H1 (cell line): ENCODE results near the gene HK2. TPM values are rescaled to one million over a fixed set of nuclear protein-coding genes. Genes with fewer than 3 reads are reported as not detected.

Source experiments
- CTCF ChIA-PET: fragments of 300-600 bp; sonication (Branson Sonifier 250); formaldehyde crosslinking; loops from one replicate; lab custom pipeline; 2021; ENCODE audit not compliant: partially characterized antibody; lab: Charles Lee
- POLR2A ChIA-PET: fragments of 300-600 bp; sonication (Branson Sonifier 250); formaldehyde crosslinking; loops from one replicate; lab custom pipeline; 2021; ENCODE audit warnings: inconsistent platforms; ENCODE audit not compliant: partially characterized antibody; lab: Charles Lee
- DNase-seq, 2 experiments: peaks; one replicate each; pipeline versions ENCODE4 v3.0.0 to v3.0.0-alpha.2; 2010 to 2022; ENCODE audit warnings: low spot score in 2 of 2, low read depth in 1 of 2, mixed read lengths in 1 of 2
- FAIRE-seq: peaks from 2 replicates; lab custom pipeline; 2011; peaks lifted over from hg19 to GRCh38; lab: Jason Lieb, UNC
- H2AFZ ChIP-seq: 2 replicates; pipeline ENCODE4 v1.8.1; 2012; ENCODE audit warnings: low read length, inconsistent platforms
- H2AK5ac ChIP-seq: 2 replicates; pipeline ENCODE4 v1.6.1; 2013; ENCODE audit warnings: low read depth, low read length
- H2BK120ac ChIP-seq: replicated peaks from 2 replicates; pipeline ENCODE3; 2013; ENCODE audit warnings: low read depth, low read length, inconsistent platforms
- H2BK12ac ChIP-seq: 2 replicates; pipeline ENCODE4 v1.6.1; 2013; ENCODE audit warnings: low read depth, low read length
- H2BK15ac ChIP-seq: 2 replicates; pipeline ENCODE4 v1.6.1; 2013; ENCODE audit warnings: low read length
- H2BK20ac ChIP-seq: 2 replicates; pipeline ENCODE4 v1.6.1; 2013; ENCODE audit warnings: low read length
- H2BK5ac ChIP-seq: 2 replicates; pipeline ENCODE4 v1.6.1; 2013; ENCODE audit warnings: low read depth, low read length
- H3K14ac ChIP-seq: 2 replicates; pipeline ENCODE4 v1.6.1; 2013; ENCODE audit warnings: inconsistent platforms; ENCODE audit not compliant: insufficient read length
- H3K18ac ChIP-seq: 2 replicates; pipeline ENCODE4 v1.6.1; 2013; ENCODE audit warnings: low read length; ENCODE audit errors: extremely low read depth
- H3K23ac ChIP-seq: 2 replicates; pipeline ENCODE4 v1.6.1; 2013; ENCODE audit warnings: inconsistent platforms; ENCODE audit not compliant: insufficient read length
- H3K23me2 ChIP-seq: 2 replicates; pipeline ENCODE4 v1.6.1; 2013; ENCODE audit warnings: low read depth, low read length
- H3K27ac ChIP-seq: 2 replicates; pipeline ENCODE4 v1.6.1; 2011; ENCODE audit warnings: low read depth, low read length, inconsistent platforms
- H3K27me3 ChIP-seq, 4 experiments: replicated peaks in 1 of 4; 1 replicate in 1 of 4; 2 replicates in 3 of 4; pipeline versions ENCODE4 v1.6.1 to v1.8.1; 2011 to 2013; ENCODE audit warnings: low read length in 3 of 4, mild to moderate bottlenecking in 3 of 4, inconsistent platforms in 2 of 4, mixed read lengths in 2 of 4, moderate library complexity in 1 of 4; ENCODE audit not compliant: control insufficient read depth in 3 of 4, insufficient read depth in 3 of 4; ENCODE audit errors: extremely low read depth in 1 of 4
- H3K36me3 ChIP-seq, 4 experiments: 2 replicates each; pipeline versions ENCODE4 v1.6.1 to v1.8.1; 2011 to 2013; ENCODE audit warnings: mild to moderate bottlenecking in 4 of 4, low read length in 3 of 4, moderate library complexity in 2 of 4, control low read depth in 1 of 4, inconsistent platforms in 1 of 4; ENCODE audit not compliant: insufficient read depth in 4 of 4, control insufficient read depth in 2 of 4
- H3K4ac ChIP-seq: replicated peaks from 2 replicates; pipeline ENCODE3; 2013; ENCODE audit warnings: low read length, low read depth, mixed read lengths, inconsistent platforms; ENCODE audit not compliant: insufficient read length
- H3K4me1 ChIP-seq, 4 experiments: replicated peaks in 1 of 4; 1 replicate in 1 of 4; 2 replicates in 3 of 4; pipeline versions ENCODE4 v1.6.1 to v1.8.1; 2011 to 2013; ENCODE audit warnings: low read length in 3 of 4, inconsistent platforms in 2 of 4, mixed read lengths in 1 of 4; ENCODE audit not compliant: insufficient read depth in 4 of 4, control insufficient read depth in 3 of 4
- H3K4me2 ChIP-seq, 2 experiments: 2 replicates each; pipeline versions ENCODE4 v1.6.1 to v1.8.1; 2011 to 2013; ENCODE audit warnings: low read depth in 2 of 2, low read length in 2 of 2, control low read depth in 1 of 2, inconsistent platforms in 1 of 2, mild to moderate bottlenecking in 1 of 2; ENCODE audit not compliant: insufficient read depth in 1 of 2
- H3K4me3 ChIP-seq, 4 experiments: fragments of 200-600, 300-600 bp in 1 of 4; sonication (generic), shearing (Covaris generic), sonication (Bioruptor Twin) in 1 of 4; 2 replicates each; pipeline versions ENCODE4 v1.5.1 to v1.8.1; 2011 to 2016; ENCODE audit warnings: low read length in 4 of 4, low read depth in 3 of 4, control low read depth in 2 of 4, inconsistent platforms in 2 of 4, mild to moderate bottlenecking in 2 of 4, mixed read lengths in 1 of 4, moderate library complexity in 1 of 4; ENCODE audit not compliant: insufficient read depth in 2 of 4; ENCODE audit errors: extremely low read depth in 1 of 4
- H3K56ac ChIP-seq: replicated peaks from 2 replicates; pipeline ENCODE3; 2013; ENCODE audit warnings: low read depth, mild to moderate bottlenecking, mixed read lengths, low read length, inconsistent platforms; ENCODE audit not compliant: insufficient read length
- H3K79me1 ChIP-seq: 2 replicates; pipeline ENCODE4 v1.6.1; 2013; ENCODE audit warnings: low read depth, low read length, control low read depth
- H3K79me2 ChIP-seq, 2 experiments: 2 replicates each; pipeline versions ENCODE4 v1.6.1 to v1.8.1; 2012 to 2013; ENCODE audit warnings: low read length in 2 of 2, mild to moderate bottlenecking in 2 of 2, inconsistent platforms in 1 of 2; ENCODE audit not compliant: insufficient read depth in 2 of 2, control insufficient read depth in 1 of 2
- H3K9ac ChIP-seq, 4 experiments: replicated peaks in 1 of 4; 1 replicate in 1 of 4; 2 replicates in 3 of 4; pipeline versions ENCODE4 v1.6.1 to v1.8.1; 2011 to 2013; ENCODE audit warnings: low read depth in 3 of 4, low read length in 3 of 4, control low read depth in 2 of 4, mild to moderate bottlenecking in 2 of 4, moderate library complexity in 2 of 4, inconsistent platforms in 1 of 4; ENCODE audit errors: extremely low read depth in 1 of 4
- H3K9me3 ChIP-seq, 2 experiments: 2 replicates each; pipeline versions ENCODE4 v1.6.1 to v1.8.1; 2012 to 2013; ENCODE audit warnings: mild to moderate bottlenecking in 2 of 2, moderate library complexity in 2 of 2, control low read depth in 1 of 2, inconsistent platforms in 1 of 2, low read depth in 1 of 2, low read length in 1 of 2, mixed read lengths in 1 of 2; ENCODE audit not compliant: insufficient read depth in 2 of 2
- H4K20me1 ChIP-seq, 2 experiments: replicated peaks in 1 of 2; 2 replicates each; pipeline versions ENCODE3 to v1.8.1; 2011 to 2013; ENCODE audit warnings: inconsistent platforms in 2 of 2, low read length in 2 of 2, mild to moderate bottlenecking in 1 of 2; ENCODE audit not compliant: insufficient read depth in 2 of 2, control insufficient read depth in 1 of 2
- H4K5ac ChIP-seq: 2 replicates; pipeline ENCODE4 v1.6.1; 2013; ENCODE audit warnings: low read length, low read depth, mixed read lengths, inconsistent platforms; ENCODE audit not compliant: insufficient read length
- H4K8ac ChIP-seq: 2 replicates; pipeline ENCODE4 v1.8.0; 2013; ENCODE audit warnings: mild to moderate bottlenecking, moderate library complexity, low read length, inconsistent platforms; ENCODE audit not compliant: insufficient read depth; ENCODE audit errors: extremely low read depth
- H4K91ac ChIP-seq: replicated peaks from 2 replicates; pipeline ENCODE3; 2013; ENCODE audit warnings: low read length, mixed read lengths, inconsistent platforms; ENCODE audit not compliant: insufficient read length
- WGBS, 2 experiments: shearing (Covaris generic) in 1 of 2; methylation state at CpG; one replicate each; pipeline versions ENCODE4 v1.1.6 to v1.1.7; 2013 to 2015; ENCODE audit warnings: low lambda C conversion rate in 2 of 2, mixed read lengths in 2 of 2, inconsistent platforms in 1 of 2, low coverage in 1 of 2, missing lambda C conversion rate in 1 of 2; ENCODE audit not compliant: insufficient replicate concordance in 2 of 2, insufficient coverage in 1 of 2, insufficient read length in 1 of 2; ENCODE audit errors: extremely low coverage in 1 of 2, missing lambda C conversion rate in 1 of 2; 5-methylcytosine and 5-hydroxymethylcytosine counted together
- polyA plus RNA-seq, 7 experiments: library from polyadenylated mRNA; depleted of rRNA in 3 of 7; stranded (reverse) in 5 of 7; unstranded in 2 of 7; fragments of >200 nt in 5 of 7; fragments of 200-250 nt in 2 of 7; gene quantifications; 1 replicate in 5 of 7; 2 replicates in 1 of 7; 4 replicates in 1 of 7; pipeline versions ENCODE4 v1.2.1 to v1.2.3, GENCODE V29; 2011 to 2013; ENCODE audit warnings: missing spikeins in 2 of 7, mixed read lengths in 2 of 7
- total RNA-seq: library from RNA; stranded (reverse); fragmentation: NEBNext Ultra II Directional; extraction: Animal tissue kit (Norgen Biotek cat#: 25700); gene quantifications from 2 replicates; pipeline ENCODE4 v1.2.1, GENCODE V29; 2021

The HK2 gene
- total and polyA plus RNA-seq, 2 of the 8 experiments (the other 6 are each of a cell fraction or from before 2014, with no cell fraction given): 22.1 to 61.9 TPM

GRCh38 chr2:74870951-74871350 is 37.0 kb downstream of the HK2 start:
- Histone ChIP-seq H3K36me3 (peaks cover 18 to 50% (median 38%) of the 10 kb centered on the region in 4 experiments), H4K91ac (no peak overlapping the region), H3K79me1 (peaks cover 9% of the 10 kb centered on the region), H2BK12ac (no peak overlapping the region), H4K5ac (no peak overlapping the region), H3K27me3 (no peaks in the 10 kb centered on the region), H3K14ac (no peak overlapping the region), H3K27ac (no peak overlapping the region), H2AK5ac (no peak overlapping the region), H2AFZ (no peak overlapping the region), H3K56ac (no peak overlapping the region), H4K8ac (no peak overlapping the region), H3K9ac (no peak overlapping the region), H3K4me3 (no peak overlapping the region), H3K23ac (no peak overlapping the region), H3K23me2 (no peaks in the 10 kb centered on the region), H2BK15ac (no peak overlapping the region), H3K4me2 (no peak overlapping the region), H3K18ac (no peak overlapping the region), H3K79me2 (peaks cover 0 to 53% of the 10 kb centered on the region in 2 experiments; a peak in 2 of 4 replicates), H2BK20ac (no peak overlapping the region), H4K20me1 (peaks cover 3 to 11% of the 10 kb centered on the region in 2 experiments), H2BK5ac (no peak overlapping the region), H3K9me3 (no peaks in the 10 kb centered on the region), H3K4me1 (peaks cover 0 to 5% (median under 1%) of the 10 kb centered on the region in 4 experiments; a peak in 3 of 7 replicates), H2BK120ac (no peak overlapping the region), H3K4ac (no peak overlapping the region)
- 93% methylated on average over 4 of the region's 4 CpGs; no CpG with 5 or more reads in 1 of the 2 experiments for WGBS, 2 experiments
- ChIA-PET POLR2A (no interaction called here), CTCF (interaction anchor here (1.6 kb wide), 1 partner anchor 18 kb away, joined by 5 read pairs; no protein-coding TSS in a partner anchor)
- no peak for DNase-seq
- no peak for FAIRE-seq
